Measurements from ENCODE around the gene CPAMD8.
A peak's percentile ranks its signal among the peaks of the same experiment; 100 is the strongest.
"Not testable (repeated sequence)": the region's sequence is repeated elsewhere in the genome, so short reads cannot be mapped to it uniquely, and the experiment has no call there.

Gene CPAMD8

DNA sequence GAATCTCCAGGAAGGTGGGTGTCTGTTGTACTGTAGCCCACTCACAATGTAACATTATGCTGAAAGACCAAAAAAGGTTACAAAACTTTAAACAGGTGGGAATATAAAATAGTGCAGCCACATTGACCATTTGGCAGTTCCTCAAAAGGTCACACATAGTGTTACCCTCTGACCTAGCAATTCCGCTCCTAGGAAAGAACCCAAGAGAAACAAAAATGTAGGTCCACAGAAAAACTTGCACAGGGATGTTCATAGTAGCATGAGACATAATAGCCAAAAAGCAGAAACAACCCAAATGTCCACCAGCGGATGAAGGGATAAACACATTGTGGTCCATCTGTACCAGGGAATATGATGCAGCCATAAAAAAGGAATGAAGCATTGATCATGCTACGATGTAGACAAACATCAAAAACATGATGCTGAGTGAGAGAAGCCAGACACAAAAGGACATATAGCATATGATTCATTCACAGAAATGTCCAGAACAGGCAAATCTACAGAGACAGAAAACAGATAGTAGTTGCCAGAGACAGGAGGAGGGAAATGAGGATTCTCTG, 27.9 kb downstream of the CPAMD8 start:
- DNase-seq = no peak

DNA sequence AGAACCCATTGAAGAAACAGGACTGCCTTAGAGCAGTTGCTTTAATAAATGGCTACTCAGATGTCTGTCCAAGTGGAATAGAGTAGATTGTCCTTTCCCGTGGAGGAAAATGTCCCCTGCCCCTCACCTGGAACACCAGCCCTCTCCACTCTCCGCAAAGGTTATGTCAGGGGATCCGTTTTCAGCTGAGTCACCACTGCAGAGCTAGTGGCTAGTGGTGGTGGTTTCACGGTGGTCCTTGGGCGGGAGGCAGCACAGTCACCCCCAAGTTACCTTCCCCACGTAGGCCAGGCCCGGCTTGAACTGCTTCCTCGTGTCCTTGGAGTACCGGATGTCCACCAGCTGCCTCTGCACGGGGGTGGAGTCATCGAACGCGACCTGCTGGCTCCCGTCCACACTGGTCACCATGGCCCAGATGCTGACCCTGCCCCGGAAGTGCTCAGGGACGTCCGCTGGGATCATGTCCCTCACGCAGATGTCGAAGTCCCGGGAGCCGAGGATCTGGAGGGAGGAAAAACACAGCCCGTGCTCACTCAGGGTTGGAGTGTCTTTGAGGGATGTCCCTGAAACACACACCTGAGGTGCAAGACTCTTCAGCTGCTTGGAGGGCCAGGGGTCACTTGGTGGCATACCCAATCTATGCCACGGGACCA, 29.6 kb downstream of the CPAMD8 start:
- DNase-seq = not testable (repeated sequence)

DNA sequence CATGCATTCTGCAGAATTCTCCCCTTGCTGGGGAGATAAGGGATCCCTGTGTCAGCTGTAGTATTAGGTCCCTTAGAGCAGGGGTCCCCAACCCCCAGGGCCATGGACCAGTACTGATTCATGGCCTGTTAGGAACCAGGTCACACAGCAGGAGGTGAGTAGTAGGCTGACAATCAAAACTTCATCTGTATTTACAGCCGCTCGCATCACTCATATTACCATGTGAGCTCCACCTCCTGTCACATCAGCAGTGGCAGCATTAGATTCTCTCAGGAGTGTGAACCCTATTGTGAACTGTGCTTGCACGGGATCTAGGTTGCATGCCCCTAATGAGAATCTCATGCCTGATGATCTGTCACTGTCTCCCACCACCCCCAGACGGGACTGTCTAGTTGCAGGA, 37.9 kb downstream of the CPAMD8 start:
- no peak for DNase-seq

DNA sequence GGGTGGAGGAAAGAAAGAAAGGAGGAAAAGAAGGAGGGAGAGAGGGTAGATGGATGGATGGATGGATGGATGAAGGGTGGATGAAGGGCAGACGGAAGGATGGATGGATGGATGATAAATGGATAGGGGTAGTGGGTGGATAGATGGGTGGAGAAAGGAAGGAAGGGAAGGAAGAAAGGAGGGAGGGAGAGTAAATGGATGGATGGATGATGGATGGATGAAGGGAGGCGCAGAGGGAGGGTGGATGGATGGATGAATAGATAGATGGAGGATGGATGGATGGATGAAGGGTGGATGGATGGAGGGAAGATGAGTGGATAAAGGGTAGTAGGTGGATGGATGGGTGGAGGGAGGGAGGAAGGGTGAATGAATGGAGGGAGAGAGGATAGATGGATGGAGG, 41.2 kb downstream of the CPAMD8 start:
- DNase-seq = no peak

DNA sequence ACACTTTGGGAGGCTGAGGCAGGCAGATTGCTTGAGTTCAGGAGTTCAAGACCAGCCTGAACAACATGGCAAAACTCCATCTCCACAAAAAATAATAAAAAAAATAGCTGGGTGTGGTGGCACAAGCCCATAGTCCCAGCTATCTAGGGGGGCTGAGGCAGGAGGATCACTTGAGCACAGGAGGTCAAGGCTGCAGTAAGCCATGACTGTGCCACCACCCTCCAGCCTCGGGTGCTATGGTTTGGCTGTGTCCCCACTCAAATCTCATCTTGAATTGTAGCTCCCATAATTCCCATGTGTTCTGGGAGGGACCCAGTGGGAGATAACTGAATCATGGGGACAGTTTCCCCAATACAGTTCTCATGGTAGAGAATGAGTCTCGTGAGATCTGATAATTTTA, 44.0 kb downstream of the CPAMD8 start:
- DNase-seq = not testable (repeated sequence)

DNA sequence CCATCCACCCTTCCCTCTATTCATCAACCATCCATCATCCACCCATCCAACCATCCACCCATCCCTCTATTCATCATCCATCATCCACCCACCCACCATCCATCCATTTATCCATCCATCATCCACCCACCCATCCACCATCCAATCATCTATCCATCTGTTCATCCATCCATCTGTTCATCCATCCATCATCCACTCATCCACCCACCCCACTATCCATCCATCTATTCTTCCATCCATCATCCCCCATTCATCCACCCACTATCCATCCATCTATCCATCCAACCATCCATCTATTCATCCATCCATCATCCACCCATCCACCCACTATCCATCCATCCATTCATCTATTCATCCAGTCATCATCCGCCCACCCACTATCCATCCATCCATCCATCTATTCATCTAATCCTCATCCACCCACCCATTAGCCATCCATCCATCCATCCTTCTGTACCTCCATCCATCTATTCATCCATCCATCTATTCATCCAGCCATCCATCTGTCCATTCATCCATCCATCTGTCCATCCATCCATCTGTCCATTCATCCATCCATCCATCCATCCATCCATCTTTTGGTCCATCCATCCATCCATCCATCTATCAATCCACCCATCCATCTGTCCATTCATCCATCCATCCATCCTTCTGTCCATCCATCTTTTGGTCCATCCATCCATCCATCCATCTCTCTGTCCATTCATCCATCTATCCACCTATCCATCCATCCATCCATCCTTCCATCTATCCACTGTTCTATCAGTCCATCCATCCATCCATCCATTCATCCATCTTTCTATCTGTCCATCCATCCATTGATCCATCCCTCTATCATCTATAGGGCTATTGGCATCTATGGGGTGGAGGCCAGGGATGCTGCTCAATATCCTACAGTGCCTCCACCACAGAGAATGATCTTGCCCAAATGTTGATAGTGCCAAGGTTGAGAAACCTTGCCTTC, 47.5 kb downstream of the CPAMD8 start:
- no peak for DNase-seq

DNA sequence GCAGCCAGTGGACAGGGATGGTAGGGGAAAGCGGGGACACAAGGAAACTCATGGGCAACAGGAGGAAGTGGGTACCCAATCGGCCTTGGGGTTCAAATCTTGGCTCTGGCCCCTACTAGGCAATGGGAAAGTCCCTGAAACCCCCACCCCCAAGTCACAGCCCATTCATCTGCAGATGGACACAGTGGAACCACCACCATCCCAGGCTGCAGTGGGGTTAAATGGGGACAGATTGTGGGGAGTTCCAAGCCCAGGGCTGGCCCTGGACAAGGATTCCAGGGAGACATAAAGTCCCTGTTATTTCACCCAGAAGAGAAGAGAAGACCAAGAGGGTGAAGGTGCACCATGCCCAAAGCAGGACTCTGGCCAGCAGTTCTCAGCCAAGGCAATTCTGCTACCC, 48.5 kb downstream of the CPAMD8 start:
- no peak for DNase-seq

DNA sequence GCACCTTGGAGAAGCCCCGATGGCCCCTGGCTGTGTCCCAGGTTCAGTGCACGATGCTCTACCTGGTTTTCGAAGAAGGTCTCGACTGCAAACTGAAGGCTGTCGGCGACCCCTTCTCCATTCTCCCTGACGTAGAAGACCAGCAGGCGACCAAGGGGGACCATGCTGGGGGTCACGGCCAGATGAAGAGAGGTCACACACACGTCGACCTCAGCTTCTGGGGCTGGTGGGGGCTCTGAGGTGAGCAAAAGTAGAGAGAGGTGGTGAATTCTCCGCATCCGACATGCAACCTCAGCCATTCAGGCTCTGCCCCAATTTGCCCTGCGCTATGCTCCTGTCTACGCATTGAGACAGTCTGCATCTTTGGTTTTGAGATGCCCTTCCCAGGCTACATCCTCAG, 49.3 kb downstream of the CPAMD8 start:
- no peak for DNase-seq

DNA sequence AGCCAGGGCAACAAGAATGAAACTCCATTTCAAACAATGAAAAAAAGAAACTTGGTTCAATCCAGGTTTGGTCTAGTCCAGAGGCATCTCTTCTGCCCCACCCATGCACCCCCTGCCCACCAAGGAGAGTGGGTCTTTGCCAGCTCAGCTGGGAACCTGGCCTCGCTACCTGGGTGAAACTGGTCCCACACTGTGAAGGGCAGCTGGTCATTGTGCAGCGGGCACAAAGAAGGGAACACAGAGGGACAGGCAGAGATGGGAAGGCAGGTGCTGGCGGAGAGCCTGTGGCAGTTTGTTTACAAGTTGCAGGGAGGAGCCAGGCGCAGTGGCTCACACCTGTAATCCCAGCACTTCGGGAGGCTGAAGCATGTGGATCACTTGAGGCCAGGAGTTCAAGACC, 50.2 kb downstream of the CPAMD8 start:
- DNase-seq = no peak

DNA sequence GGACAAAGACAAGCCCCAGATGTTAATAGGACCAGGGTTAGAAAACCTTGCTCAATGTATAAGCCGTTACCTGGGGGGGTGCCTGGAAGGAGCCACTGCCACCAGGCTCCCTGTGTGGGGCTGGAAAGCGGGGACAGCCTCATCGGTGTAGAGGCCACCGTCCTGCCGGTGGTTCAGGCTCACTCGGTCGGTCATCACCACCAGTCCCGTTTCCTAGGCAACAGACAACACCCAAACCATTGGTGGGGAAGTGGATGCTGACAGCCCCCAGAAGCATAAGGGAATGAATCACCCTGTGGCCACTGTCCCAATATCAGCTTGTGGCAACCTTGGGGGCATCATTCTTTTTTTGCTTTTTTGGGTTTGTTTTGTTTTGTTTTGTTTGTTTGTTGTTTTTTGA, 55.8 kb downstream of the CPAMD8 start:
- DNase-seq = no peak

DNA sequence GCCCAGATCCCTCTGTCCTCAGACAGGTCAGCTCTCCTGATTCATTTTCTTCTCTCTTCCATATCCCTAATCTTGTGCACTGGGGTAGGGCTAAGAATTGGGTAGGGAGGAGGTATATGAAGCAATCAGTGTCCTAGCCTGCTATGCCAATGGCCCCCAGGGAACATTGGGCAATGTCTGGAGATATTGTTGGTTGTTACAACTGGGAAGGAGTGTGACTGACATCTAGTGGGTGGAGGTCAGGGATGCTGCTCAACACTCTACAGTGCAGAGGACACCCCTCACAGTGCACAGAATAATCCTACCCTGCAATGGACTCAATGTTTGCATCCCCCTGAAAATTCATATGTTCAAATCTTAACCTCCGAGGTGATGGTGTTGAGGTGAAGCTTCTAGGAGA, 57.5 kb downstream of the CPAMD8 start:
- no peak for DNase-seq

DNA sequence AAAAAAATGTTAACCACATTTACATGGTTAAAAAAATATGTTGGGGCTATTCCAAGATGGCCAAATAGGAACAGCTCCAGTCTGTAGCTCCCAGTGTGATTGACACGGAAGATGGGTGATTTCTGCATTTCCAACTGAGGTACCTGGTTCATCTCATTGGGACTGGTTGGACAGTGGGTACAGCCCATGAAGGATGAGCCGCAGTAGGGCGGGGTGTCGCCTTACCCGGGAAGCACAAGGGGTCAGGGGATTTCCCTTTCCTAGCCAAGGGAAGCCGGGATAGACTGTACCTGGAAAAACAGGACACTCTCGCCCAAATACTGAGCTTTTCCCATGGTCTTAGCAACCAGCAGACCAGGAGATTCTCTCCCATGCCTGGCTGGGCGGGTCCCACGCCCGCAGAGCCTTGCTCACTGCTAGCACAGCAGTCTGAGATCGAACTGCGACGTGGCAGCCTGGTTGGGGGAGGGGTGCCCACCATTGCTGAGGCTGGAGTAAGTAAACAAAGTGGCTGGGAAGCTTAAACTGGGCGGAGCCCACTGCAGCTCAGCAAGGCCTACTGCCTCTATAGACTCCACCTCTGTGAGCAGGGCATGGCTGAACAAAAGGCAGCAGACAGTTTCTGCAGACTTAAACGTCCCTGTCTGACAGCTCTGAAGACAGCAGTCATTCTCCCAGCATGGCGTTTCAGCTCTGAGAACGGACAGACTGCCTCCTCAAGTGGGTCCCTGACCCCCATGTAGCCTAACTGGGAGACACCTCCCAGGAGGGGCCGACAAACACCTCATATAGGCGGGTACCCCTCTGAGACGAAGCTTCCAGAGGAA, 65.4 kb downstream of the CPAMD8 start:
- DNase-seq = peak; percentile 76

DNA sequence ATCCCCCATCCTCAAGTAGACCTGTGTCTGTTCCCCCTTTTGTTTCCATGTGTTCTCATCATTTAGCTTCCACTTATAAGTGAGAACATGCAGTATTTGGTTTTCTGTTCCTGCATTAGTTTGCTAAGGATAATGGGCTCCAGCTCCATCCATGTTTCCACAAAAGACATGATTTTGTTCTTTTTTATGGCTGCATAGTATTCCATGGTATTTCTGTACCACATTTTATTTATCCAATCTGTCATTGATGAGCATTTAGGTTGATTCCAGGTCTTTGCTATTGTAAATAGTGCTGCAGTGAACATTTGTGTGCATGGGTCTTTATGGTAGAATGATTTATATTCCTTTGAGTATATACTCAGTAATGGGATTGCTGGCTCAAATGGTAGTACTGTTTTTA, 68.3 kb downstream of the CPAMD8 start:
- DNase-seq = not testable (repeated sequence)

DNA sequence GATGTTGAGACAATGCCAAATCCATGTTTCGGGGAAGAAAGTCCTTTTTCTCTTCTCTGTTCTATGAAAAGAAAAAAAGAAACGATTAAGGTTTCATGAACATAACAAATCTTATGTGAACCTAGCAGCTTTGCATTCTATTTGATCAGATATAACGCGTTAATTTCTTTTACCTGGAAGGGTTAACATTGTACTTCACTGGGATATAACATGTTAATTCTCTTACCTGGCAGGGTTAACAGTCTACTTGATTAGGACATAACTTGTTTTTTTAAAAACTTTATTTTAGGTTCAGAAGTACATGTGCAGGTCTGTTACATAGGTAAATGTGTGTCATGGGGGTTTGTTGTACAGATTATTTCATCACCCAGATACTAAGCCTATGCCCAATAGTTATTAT, 68.8 kb downstream of the CPAMD8 start:
- DNase-seq = no peak

DNA sequence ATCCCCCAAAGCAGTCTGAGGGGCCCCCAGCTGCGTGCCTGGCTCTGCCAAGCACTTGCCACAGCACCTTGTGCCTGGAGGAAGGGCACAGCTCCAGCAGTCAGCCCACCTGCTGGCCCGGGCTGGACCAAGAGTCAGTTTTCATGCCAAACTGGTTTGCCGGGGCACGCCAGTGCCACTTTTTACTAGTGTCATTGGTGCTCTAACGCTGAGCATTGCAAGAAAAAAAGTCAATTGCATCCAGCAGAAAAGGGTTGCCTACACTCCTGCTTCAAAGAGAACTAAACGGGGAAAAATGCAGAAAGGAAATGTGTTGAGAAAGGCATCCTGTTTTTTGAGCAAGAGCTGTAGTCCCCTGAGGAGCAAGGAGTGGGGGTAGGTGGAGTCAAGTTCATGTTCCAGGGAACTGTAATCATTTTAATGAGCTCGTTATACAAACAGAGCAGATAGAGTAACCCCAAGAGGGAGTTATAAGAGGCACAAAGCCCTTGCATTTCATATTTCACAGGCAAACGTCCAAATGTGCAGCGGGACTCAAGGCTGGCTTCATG, 69.4 kb downstream of the CPAMD8 start:
- no peak for DNase-seq

DNA sequence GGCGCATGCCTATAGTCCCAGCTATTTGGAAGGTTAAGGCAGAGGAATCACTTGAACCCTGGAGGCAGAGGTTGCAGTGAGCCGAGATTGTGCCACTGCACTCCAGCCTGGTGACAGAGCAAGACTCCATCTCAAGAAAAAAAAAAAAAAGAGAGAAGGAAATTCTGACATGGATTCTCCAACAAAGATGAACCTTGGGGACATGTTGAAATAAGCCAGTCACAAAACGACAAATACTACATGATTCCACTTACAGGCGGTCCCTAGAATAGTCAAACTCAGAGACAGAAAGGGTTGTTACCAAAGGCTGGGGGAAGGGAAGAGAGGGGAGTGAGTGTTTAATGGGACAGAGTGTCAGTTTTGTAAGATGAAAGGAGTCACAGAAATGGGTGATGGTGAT, 71.4 kb downstream of the CPAMD8 start:
- no peak for DNase-seq

DNA sequence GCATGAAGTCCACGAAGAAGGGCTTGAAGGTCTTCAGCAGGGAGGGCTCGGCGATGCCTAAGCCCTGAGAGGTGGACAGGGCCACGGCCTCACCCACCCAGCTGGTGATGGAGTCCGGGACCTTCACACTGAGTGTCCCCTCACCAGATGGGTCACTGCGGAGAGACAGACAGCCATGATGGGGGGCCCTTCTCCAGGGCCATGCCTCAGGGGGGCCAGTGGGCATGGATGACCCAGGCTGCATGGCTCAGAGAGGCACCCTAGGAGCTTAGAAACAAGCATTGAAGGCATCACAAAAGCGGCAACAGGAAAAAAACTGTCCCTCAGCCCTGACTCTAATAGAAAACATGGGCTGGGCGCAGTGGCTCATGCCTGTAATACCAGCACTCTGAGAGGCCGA, 74.6 kb downstream of the CPAMD8 start:
- no peak for DNase-seq

DNA sequence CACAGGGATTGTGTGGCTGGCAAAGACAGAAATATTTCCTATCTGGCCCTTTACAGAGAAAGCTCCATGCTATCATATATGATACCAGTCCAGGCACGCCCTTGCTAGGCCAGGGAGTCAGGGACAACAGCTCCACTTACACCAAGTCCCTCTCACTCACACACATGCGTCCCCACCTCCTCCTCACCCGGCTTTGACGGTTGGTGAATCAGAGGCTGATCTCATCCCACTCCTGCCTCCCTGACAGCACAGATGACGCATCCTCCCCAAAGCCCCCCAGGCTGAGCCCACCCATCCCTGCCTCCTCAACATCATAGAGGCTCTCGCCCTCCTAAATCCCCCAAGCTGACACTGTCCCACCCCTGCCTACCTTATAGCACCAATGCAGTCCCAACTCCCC, 75.1 kb downstream of the CPAMD8 start:
- DNase-seq = no peak

DNA sequence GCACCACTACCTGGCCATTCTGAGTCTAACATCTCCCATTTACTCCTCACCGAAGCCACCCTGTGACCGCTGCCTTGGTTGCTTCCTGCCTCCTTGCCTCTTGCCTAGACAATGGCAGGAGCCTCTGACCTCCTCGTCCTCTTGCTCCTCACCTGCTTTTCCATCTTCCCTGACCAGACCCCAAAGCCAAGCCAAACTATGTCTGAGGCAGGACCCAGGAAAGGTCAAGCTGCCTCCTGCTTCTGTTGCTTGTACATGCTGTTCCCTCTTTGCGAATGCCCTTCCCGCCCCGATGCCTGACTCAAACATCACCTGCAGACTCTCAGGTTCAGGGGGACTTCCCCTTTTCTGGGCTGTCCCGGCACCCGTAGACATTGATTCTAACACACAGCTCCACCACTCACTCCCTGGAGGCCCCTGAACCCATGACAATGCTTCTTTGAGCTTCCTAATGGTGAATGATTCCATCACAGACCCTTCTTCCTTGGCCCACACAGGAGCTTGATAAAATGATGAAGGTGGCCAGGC, 77.0 kb downstream of the CPAMD8 start:
- DNase-seq = no peak

DNA sequence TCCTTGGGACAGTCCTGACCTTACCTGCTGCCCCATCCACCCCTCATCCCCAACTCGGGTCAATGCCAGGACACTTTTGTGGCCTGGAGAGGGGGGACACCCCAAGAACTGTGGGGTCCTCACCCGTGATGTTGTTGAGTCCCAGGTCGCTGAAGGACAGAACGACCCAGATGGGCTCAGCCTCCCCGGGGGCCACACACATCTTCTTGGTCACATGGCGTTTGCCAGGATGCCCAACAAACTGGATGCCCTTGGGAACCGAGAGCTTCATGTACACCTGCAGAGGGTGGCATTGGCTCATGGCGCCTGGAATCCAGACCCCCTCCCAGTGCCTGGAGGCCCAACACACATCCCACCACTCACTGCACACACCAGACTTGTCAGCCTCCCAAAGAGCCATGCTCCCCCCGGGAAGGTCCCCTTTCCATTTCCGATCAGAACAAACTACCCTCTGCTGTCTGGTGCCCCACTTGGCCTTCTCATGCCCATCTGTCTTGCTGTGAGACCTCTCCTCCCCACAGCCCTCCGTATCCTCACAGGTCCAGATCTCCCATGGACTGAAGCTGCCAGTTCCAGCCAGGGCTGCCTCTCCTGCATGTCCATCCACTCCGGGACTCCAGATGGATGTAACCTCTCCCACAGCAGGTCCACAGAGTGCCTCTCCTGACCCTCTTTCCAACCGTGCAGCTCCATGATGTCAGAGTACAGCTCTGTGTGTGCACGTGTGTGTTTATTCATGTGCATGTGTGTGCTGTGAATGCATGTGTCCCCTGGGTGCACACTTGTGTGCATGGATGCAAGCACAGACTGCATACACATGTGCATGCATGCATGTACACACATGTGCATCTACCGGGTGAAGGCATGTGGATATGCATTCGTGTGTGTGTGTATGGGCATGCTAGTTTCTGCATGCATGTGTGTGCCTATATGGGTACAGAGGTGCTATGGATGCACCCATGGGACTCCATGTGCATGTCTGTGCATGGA, 79.4 kb downstream of the CPAMD8 start:
- no peak for DNase-seq

DNA sequence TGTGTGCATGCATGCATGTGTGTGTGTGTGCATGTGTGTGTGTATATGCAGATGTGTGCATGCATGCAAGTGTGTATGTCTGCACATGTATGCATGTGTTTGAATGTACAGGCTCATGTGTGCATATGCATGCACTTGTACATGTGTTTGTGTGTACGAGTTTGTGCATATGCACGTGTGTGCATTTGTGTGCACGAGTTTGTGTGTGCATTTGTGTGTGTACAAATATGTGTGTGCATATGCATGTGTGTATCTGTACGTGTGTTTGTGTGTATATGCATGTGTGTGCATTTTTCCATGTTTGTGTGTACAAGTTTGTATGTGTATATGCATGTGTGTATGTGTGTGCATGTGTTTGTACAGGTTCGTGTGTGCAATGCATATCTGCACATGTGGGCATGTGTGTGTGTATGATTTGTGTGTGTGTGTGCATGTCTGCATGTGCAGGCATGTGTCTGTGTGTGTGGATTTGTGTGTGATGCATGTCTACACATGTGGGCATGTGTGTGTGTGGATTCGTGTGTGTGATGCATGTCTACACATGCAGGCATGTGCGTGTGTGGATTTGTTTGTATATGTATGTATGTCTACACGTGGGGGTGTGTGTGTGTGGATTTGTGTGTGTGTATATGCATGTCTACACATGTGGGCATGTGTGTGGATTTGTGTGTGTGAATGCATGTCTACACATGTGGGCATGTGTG, 80.7 kb downstream of the CPAMD8 start:
- no peak for DNase-seq
